WERI-Rb-1 (cell line): ENCODE measurements around the gene UHMK1.
"Not testable (repeated sequence)": the region's sequence is repeated elsewhere in the genome, so short reads cannot be mapped to it uniquely, and the experiment has no call there.

ENCODE experiments used
- DNase-seq: peaks from one replicate; pipeline ENCODE4 v3.0.0-alpha.2; 2020
- H3K27ac ChIP-seq: fragments of 250-450 bp; sonication (Bioruptor Pico); 2 replicates; pipeline ENCODE4 v1.5.1; 2020; ENCODE audit warnings: mild to moderate bottlenecking, moderate library complexity
- H3K27me3 ChIP-seq: fragments of 250-450 bp; sonication (Bioruptor Pico); 2 replicates; pipeline ENCODE4 v1.5.1; 2021; ENCODE audit warnings: mild to moderate bottlenecking, low read depth, moderate library complexity; ENCODE audit not compliant: insufficient read depth, severe bottlenecking
- H3K36me3 ChIP-seq: fragments of 250-450 bp; sonication (Bioruptor Pico); 2 replicates; pipeline ENCODE4 v1.5.1; 2020; ENCODE audit warnings: mild to moderate bottlenecking, moderate library complexity
- H3K4me3 ChIP-seq: 2 replicates; pipeline ENCODE4 v1.5.1; 2011; ENCODE audit warnings: low read depth, mild to moderate bottlenecking, control low read depth, low read length
- H3K9me3 ChIP-seq: fragments of 250-450 bp; sonication (Bioruptor Pico); 2 replicates; pipeline ENCODE4 v1.5.1; 2021; ENCODE audit warnings: mild to moderate bottlenecking, moderate library complexity; ENCODE audit not compliant: severe bottlenecking
- CTCF ChIP-seq: IDR thresholded peaks from 2 replicates; pipeline ENCODE4 v1.5.1; 2011; ENCODE audit warnings: low read depth, mild to moderate bottlenecking, control low read depth, inconsistent platforms, low read length

Gene UHMK1

GRCh38 chr1:162566870-162567269 is 69.3 kb downstream of the UHMK1 start:
- H3K36me3 ChIP-seq: peaks cover 45% of the 10 kb centered on the region
- no peaks in the 10 kb centered on the region for H3K27me3 ChIP-seq
- no peaks in the 10 kb centered on the region for H3K9me3 ChIP-seq
- H3K4me3 ChIP-seq: no peak overlapping the region
- DNase-seq: no peak
- no peak for TF ChIP-seq CTCF
- H3K27ac ChIP-seq: no peak overlapping the region

- DNase-seq: no peak
- Histone ChIP-seq H3K27me3 (no peaks in the 10 kb centered on the region), H3K36me3 (peaks cover 46% of the 10 kb centered on the region), H3K4me3 (no peak overlapping the region), H3K27ac (no peak overlapping the region), H3K9me3 (no peaks in the 10 kb centered on the region)
- no peak for TF ChIP-seq CTCF
Observed at GRCh38 chr1:162568802-162569201, 71.2 kb downstream of the UHMK1 start.

GRCh38 chr1:162570718-162571117 is 73.1 kb downstream of the UHMK1 start:
- DNase-seq: no peak
- no peak overlapping the region for H3K4me3 ChIP-seq
- no peaks in the 10 kb centered on the region for H3K9me3 ChIP-seq
- no peak overlapping the region for H3K27ac ChIP-seq
- no peaks in the 10 kb centered on the region for H3K27me3 ChIP-seq
- H3K36me3 ChIP-seq: peaks cover 46% of the 10 kb centered on the region
- TF ChIP-seq CTCF: no peak

- not testable (repeated sequence) for H3K9me3 ChIP-seq, DNase-seq, H3K27me3 ChIP-seq, H3K27ac ChIP-seq, H3K4me3 ChIP-seq
- peaks cover 43% of the 10 kb centered on the region for H3K36me3 ChIP-seq
Observed at GRCh38 chr1:162571121-162571520, 73.5 kb downstream of the UHMK1 start.

GRCh38 chr1:162571696-162572095 is 74.1 kb downstream of the UHMK1 start:
- DNase-seq: no peak
- no peak for TF ChIP-seq CTCF
- no peak overlapping the region for H3K27ac ChIP-seq
- no peaks in the 10 kb centered on the region for H3K27me3 ChIP-seq
- peaks cover 41% of the 10 kb centered on the region for H3K36me3 ChIP-seq
- H3K4me3 ChIP-seq: no peak overlapping the region
- H3K9me3 ChIP-seq: no peaks in the 10 kb centered on the region

GRCh38 chr1:162573136-162573535 is 75.5 kb downstream of the UHMK1 start:
- Histone ChIP-seq H3K36me3 (peaks cover 39% of the 10 kb centered on the region), H3K27me3 (no peaks in the 10 kb centered on the region), H3K27ac (no peak overlapping the region), H3K9me3 (no peaks in the 10 kb centered on the region), H3K4me3 (no peak overlapping the region)
- TF ChIP-seq CTCF: no peak
- DNase-seq: no peak
